ENCODE measurements around the gene TSC22D3. TPM values are rescaled to one million over a fixed set of nuclear protein-coding genes. Genes with fewer than 3 reads are reported as not detected.

Gene TSC22D3
- polyA plus RNA-seq, 1 of the 3 experiments (the other 2 are of a cell fraction) = 9.2 TPM

DNA sequence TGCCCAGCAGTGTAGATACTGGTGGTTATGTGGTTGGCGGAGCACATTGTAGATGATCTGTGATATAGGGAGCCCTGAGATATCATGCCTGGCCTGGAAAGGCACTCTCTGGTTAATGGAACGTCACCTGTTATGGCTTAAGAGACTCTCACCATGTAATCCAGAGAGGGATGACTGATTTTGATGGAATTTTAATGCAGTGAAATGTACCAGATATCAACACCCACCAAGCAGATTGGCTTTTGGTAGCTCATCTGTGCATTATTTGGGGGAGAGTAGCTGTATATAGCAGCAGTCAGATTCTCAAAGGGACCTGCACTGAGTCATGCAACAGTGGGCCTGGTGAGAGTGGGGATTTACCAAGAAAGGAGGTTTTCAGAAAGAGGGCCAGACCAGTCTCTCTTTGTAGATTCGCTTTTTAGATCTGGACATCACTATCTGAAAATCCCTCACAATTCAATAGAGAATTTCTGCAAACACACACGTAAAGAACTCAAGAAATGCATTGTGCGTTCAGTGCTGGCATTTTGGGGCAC lies 17.3 kb downstream of the TSC22D3 start:
- ChIA-PET POLR2A (no interaction called here), CTCF (interaction anchor here (1.8 kb wide), 1 partner anchor 19 kb away, joined by 4 read pairs; the partner anchor contains the start of gene NCBP2L)
- no peak overlapping the region for H3K4me2 ChIP-seq
- H3F3A ChIP-seq (replicated peaks; ENCODE audit: insufficient read depth) = no peaks in the 10 kb centered on the region
- H3K4me3 ChIP-seq (ENCODE audit: low read depth in 2 of 2, low read length in 1 of 2) = no peak overlapping the region
- 54% methylated on average over 5 of the region's 5 CpGs for WGBS (ENCODE audit: low lambda C conversion rate)
- H3K36me3 ChIP-seq (replicated peaks in 1 of 2; ENCODE audit: control insufficient read depth in 1 of 2, insufficient read depth in 2 of 2, low read length in 1 of 2) = no peaks in the 10 kb centered on the region
- H2AFZ ChIP-seq (ENCODE audit: low read depth) = no peak overlapping the region
- no peaks in the 10 kb centered on the region for H4K20me1 ChIP-seq (ENCODE audit: insufficient read depth)
- no peaks in the 10 kb centered on the region for H3K4me1 ChIP-seq (ENCODE audit: control insufficient read depth in 1 of 2, insufficient read depth in 2 of 2, low read depth in 1 of 2, low read length in 1 of 2)
- H3K27ac ChIP-seq (ENCODE audit: low read depth in 2 of 2, low read length in 1 of 2) = no peak overlapping the region
- H3K9me3 ChIP-seq = no peaks in the 10 kb centered on the region
- no peak for TF ChIP-seq TAF1 (IDR thresholded peaks at IDR 0.05; ENCODE audit: borderline replicate concordance, low read depth, low read length)
- no peak for TF ChIP-seq SMC3 (IDR thresholded peaks at IDR 0.05; ENCODE audit: low read depth, low read length)
- no peak for TF ChIP-seq YY1 (IDR thresholded peaks at IDR 0.05; ENCODE audit: low read depth)
- TF ChIP-seq NRF1 (IDR thresholded peaks at IDR 0.05; ENCODE audit: low read depth, low read length) = no peak
- TF ChIP-seq GATA2 (CRISPR knock-in tag; IDR thresholded peaks at IDR 0.05) = no peak
- TF ChIP-seq, protein P1, sequence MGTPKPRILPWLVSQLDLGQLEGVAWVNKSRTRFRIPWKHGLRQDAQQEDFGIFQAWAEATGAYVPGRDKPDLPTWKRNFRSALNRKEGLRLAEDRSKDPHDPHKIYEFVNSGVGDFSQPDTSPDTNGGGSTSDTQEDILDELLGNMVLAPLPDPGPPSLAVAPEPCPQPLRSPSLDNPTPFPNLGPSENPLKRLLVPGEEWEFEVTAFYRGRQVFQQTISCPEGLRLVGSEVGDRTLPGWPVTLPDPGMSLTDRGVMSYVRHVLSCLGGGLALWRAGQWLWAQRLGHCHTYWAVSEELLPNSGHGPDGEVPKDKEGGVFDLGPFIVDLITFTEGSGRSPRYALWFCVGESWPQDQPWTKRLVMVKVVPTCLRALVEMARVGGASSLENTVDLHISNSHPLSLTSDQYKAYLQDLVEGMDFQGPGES (IDR thresholded peaks at IDR 0.05; ENCODE audit: low read depth, low read length) = no peak
- no peak for TF ChIP-seq RXRA (IDR thresholded peaks at IDR 0.05; ENCODE audit: borderline replicate concordance, low read depth)
- TF ChIP-seq, protein P2, sequence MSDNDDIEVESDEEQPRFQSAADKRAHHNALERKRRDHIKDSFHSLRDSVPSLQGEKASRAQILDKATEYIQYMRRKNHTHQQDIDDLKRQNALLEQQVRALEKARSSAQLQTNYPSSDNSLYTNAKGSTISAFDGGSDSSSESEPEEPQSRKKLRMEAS (IDR thresholded peaks at IDR 0.05; ENCODE audit: low read depth) = no peak
- no peak for TF ChIP-seq FOXM1 (IDR thresholded peaks at IDR 0.05; ENCODE audit: low read depth)
- TF ChIP-seq RFX5 (IDR thresholded peaks at IDR 0.05; ENCODE audit: low read length) = no peak
- TF ChIP-seq RAD21 (IDR thresholded peaks at IDR 0.05; ENCODE audit: low read length) = no peak
- no peak for TF ChIP-seq TEAD4 (IDR thresholded peaks at IDR 0.05; ENCODE audit: borderline replicate concordance, insufficient read depth)
- no peak for TF ChIP-seq SIN3A (IDR thresholded peaks at IDR 0.05; ENCODE audit: borderline replicate concordance, low read depth, low read length)
- TF ChIP-seq, protein P3, sequence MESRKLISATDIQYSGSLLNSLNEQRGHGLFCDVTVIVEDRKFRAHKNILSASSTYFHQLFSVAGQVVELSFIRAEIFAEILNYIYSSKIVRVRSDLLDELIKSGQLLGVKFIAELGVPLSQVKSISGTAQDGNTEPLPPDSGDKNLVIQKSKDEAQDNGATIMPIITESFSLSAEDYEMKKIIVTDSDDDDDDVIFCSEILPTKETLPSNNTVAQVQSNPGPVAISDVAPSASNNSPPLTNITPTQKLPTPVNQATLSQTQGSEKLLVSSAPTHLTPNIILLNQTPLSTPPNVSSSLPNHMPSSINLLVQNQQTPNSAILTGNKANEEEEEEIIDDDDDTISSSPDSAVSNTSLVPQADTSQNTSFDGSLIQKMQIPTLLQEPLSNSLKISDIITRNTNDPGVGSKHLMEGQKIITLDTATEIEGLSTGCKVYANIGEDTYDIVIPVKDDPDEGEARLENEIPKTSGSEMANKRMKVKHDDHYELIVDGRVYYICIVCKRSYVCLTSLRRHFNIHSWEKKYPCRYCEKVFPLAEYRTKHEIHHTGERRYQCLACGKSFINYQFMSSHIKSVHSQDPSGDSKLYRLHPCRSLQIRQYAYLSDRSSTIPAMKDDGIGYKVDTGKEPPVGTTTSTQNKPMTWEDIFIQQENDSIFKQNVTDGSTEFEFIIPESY (IDR thresholded peaks at IDR 0.05; ENCODE audit: borderline replicate concordance, low read depth) = no peak
- TF ChIP-seq NFIC (IDR thresholded peaks at IDR 0.05; ENCODE audit: borderline replicate concordance) = no peak
- no peak for TF ChIP-seq ELF1 (IDR thresholded peaks at IDR 0.05)
- TF ChIP-seq FOXJ3 (CRISPR knock-in tag; IDR thresholded peaks at IDR 0.05) = no peak
- TF ChIP-seq, protein P4, sequence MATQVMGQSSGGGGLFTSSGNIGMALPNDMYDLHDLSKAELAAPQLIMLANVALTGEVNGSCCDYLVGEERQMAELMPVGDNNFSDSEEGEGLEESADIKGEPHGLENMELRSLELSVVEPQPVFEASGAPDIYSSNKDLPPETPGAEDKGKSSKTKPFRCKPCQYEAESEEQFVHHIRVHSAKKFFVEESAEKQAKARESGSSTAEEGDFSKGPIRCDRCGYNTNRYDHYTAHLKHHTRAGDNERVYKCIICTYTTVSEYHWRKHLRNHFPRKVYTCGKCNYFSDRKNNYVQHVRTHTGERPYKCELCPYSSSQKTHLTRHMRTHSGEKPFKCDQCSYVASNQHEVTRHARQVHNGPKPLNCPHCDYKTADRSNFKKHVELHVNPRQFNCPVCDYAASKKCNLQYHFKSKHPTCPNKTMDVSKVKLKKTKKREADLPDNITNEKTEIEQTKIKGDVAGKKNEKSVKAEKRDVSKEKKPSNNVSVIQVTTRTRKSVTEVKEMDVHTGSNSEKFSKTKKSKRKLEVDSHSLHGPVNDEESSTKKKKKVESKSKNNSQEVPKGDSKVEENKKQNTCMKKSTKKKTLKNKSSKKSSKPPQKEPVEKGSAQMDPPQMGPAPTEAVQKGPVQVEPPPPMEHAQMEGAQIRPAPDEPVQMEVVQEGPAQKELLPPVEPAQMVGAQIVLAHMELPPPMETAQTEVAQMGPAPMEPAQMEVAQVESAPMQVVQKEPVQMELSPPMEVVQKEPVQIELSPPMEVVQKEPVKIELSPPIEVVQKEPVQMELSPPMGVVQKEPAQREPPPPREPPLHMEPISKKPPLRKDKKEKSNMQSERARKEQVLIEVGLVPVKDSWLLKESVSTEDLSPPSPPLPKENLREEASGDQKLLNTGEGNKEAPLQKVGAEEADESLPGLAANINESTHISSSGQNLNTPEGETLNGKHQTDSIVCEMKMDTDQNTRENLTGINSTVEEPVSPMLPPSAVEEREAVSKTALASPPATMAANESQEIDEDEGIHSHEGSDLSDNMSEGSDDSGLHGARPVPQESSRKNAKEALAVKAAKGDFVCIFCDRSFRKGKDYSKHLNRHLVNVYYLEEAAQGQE (IDR thresholded peaks at IDR 0.05; ENCODE audit: low read depth, low read length) = no peak
- TF ChIP-seq EP300 (IDR thresholded peaks at IDR 0.05; ENCODE audit: borderline replicate concordance in 1 of 2, low read depth in 1 of 2, low read length in 1 of 2) = no peak
- TF ChIP-seq, protein P5, sequence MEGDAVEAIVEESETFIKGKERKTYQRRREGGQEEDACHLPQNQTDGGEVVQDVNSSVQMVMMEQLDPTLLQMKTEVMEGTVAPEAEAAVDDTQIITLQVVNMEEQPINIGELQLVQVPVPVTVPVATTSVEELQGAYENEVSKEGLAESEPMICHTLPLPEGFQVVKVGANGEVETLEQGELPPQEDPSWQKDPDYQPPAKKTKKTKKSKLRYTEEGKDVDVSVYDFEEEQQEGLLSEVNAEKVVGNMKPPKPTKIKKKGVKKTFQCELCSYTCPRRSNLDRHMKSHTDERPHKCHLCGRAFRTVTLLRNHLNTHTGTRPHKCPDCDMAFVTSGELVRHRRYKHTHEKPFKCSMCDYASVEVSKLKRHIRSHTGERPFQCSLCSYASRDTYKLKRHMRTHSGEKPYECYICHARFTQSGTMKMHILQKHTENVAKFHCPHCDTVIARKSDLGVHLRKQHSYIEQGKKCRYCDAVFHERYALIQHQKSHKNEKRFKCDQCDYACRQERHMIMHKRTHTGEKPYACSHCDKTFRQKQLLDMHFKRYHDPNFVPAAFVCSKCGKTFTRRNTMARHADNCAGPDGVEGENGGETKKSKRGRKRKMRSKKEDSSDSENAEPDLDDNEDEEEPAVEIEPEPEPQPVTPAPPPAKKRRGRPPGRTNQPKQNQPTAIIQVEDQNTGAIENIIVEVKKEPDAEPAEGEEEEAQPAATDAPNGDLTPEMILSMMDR (IDR thresholded peaks at IDR 0.05) = no peak
- DNase-seq = no peak
- no peaks in the 10 kb centered on the region for H3K79me2 ChIP-seq (ENCODE audit: insufficient read depth)
- no peak overlapping the region for H3K9ac ChIP-seq
- peaks cover 28% of the 10 kb centered on the region for H3K27me3 ChIP-seq (ENCODE audit: insufficient read depth)
- H3K9me2 ChIP-seq = no peaks in the 10 kb centered on the region

All from SK-N-SH (cell line).